Stimulated activated CD4-positive, alpha-beta T cell treated with anti-CD3 and anti-CD28 coated beads, Interleukin-15, amount 100 ng/mL, for 48 hours (primary cell): ENCODE data around the gene SERTAD2.

ENCODE experiments used
- DNase-seq, 2 donors: peaks; one replicate each; pipeline ENCODE4 v3.0.0-alpha.2; 2020; ENCODE audit warnings: low read depth in 2 of 2

The SERTAD2 gene

GRCh38 chr2:64672708-64673107, 19.0 kb upstream of the SERTAD2 start:
- DNase-seq: no peak

DNA sequence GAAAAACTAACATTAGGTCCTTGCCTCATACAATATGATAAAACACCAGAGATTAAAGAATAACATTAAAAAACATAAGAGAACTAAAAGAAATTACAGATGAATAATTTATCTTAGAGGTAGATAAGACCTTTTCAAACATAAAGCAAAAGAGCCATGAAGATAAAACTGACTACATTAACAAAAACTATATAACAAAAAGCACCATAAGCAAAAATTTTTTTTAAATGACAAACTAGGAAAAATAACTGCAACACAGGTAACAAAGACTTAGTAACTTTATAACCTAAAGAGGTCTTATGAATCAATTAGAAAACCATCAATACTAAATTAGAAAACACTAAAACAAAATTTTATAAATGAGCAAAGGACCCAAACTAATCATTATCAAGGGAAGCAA, 16.3 kb upstream of the SERTAD2 start:
- no peak for DNase-seq

GRCh38 chr2:64669288-64669687, 15.6 kb upstream of the SERTAD2 start:
- no peak for DNase-seq

DNA sequence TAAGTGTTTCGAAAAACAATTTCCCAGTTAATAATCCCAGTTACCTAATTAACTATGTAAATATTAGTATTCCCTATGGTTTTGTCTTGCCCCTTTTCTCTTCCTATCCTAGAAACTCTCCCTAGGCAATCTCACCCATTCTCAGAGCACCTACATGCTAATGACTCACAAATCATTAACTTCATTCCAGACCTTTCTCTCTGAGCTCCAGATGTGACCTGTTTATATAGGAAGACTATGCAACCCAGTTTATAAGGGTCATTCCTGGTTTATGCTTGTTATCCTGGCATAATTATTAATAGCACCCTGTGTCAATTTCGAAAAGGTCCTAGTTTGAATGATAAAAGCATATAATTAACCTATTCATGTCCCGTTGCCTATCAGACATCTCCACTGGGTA, 14.8 kb upstream of the SERTAD2 start:
- no peak for DNase-seq

DNA sequence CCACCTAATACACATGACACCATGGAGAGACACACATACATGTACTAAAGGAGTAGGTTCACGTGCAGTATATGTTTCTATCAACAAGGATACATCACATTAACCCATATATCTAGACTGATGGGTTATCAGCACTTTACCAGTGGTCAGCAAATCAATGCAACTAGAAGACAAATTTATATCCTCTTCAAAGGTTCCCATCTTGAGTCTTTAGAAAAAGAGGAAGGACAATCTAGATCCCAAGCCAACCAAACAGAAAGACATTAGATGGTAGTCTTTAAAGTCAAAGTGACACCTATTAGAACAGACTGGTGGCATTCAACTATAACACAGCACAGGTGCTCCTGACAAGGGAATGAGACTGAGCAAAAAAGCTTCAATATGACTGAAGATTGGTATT, 13.8 kb upstream of the SERTAD2 start:
- no peak for DNase-seq

- no peak for DNase-seq
These were observed 13.2 kb upstream of the SERTAD2 start for GRCh38 chr2:64666810-64667438.

GRCh38 chr2:64665709-64666108, 12.0 kb upstream of the SERTAD2 start:
- no peak for DNase-seq

- no peak for DNase-seq
These were observed 9.7 kb upstream of the SERTAD2 start for GRCh38 chr2:64663402-64663801.

- no peak for DNase-seq
These were observed 8.0 kb upstream of the SERTAD2 start for GRCh38 chr2:64661741-64662169.

- DNase-seq: no peak
These were observed 5.5 kb upstream of the SERTAD2 start for GRCh38 chr2:64659252-64659651.

GRCh38 chr2:64658269-64658668, 4.6 kb upstream of the SERTAD2 start:
- no peak for DNase-seq

DNA sequence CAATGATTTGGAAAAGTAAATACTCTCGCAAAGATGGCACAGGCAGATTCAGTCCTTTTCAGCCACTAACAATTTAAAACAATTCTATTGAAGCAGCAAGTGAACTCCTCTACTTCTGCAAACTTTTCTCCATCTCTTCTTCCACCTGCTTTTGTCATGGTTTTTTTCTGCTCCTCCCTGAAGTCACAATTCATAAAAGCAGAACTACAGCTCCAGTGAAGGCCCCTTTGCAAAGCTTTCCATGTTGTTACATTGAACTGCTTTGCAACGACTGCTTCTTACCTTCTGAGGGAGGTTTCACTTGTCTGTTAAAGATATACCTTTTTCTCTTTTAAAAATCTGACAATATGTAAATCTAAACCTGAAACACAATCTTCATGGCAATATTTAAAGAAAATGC, 3.7 kb upstream of the SERTAD2 start:
- no peak for DNase-seq

- DNase-seq: no peak
These were observed 2.7 kb upstream of the SERTAD2 start for GRCh38 chr2:64656379-64656778.

GRCh38 chr2:64655873-64656272, 2.2 kb upstream of the SERTAD2 start:
- DNase-seq: no peak

- no peak for DNase-seq
These were observed 1.4 kb upstream of the SERTAD2 start for GRCh38 chr2:64655018-64655664.

- DNase-seq: no peak
These were observed 524 bp upstream of the SERTAD2 start for GRCh38 chr2:64654063-64654811.

DNA sequence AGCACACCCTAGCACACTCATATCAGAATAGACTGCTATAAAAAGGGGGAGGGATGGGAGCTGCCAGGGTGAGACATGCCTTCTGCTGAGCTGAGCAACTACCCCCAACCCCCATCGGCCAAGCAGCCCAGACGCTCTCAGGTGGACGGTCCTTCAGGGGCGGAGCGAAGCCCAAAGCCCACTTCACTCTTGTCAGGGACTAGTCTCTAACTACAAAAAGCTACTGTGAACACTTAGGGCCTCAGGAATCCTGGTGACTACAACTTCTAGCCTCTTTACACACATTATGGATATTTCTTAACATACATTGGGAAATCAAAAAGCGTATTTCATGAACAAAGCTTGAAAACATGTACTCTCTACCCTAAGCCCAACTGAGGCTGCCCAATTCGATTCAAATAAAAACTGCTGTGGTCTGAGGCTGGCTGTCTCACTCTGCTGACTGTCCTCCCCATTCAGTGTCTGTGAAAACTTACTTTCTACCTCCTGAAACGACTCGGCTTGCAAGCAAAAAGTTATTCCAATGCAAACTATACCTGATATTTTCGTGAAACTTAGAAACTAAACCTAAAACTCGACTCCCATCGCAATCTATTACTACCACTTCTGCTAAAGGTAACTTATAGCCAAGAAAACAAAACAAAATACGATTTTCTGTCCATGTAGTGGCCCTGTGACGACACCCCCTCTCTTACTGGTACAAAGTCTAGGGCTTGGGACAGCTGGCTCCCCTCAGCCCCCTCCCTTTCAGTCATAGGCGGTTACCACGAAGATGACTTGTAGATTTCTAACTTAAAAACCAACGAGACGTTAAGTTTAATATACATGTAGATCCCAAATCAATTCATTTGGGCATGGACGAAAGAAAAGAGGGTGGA, 1.2 kb downstream of the SERTAD2 start:
- no peak for DNase-seq

- DNase-seq: no peak
These were observed 2.1 kb downstream of the SERTAD2 start for GRCh38 chr2:64651590-64651989.

DNA sequence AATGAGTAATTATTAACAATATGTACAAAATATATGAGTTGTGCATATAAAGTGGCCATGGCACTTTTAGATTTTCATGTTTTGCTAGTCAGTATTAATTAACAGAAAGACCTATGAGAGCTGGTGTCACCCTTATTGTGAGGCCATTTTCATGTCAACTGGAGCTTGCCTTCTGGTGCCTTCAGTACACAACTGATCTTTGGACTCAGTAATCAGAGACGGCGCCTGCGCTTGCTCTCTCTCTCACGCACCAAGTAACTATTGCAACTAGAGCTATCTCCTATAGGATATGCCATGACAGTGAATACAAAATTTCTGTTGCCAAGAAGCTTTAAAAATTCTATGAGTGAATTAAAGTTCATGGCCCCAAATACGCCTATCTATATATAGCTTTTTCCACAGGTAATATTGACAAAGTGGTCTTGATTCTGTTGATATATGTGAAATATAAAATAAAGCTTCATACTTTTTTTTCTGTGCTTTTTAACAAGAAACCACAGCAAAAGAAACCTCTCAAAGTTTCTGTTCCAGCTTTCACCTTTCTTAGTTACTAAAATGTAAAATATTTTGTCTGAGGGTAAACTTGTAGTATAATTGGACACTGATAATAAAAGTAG, 2.9 kb downstream of the SERTAD2 start:
- no peak for DNase-seq

GRCh38 chr2:64650296-64650695, 3.4 kb downstream of the SERTAD2 start:
- no peak for DNase-seq

DNA sequence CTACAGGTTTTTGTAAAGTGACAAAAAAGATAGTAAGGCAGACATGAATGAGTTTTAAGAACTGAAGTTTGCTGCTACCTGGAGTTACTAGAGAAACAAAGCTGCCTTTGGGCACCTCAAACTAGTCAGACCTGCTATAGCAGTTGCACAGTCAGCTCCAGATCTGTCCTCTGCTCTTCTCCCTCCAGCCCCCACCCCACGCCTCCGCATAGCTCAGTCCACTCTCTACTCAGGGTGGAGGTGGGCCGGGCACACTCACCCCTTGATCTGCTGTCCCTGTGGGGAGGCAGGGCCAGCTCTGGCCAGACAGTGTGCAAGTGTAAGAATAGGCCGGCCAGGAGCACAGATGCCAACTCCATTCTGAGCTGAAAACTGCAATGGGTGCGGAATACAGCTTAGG, 4.1 kb downstream of the SERTAD2 start:
- no peak for DNase-seq

- no peak for DNase-seq
These were observed 4.7 kb downstream of the SERTAD2 start for GRCh38 chr2:64649013-64649484.
